Peyer's patch (tissue), 4 donors: ENCODE measurements around the gene ZNF189. TPM values are rescaled to one million over a fixed set of nuclear protein-coding genes. Genes with fewer than 3 reads are reported as not detected.

ENCODE experiments used
- DNase-seq, 3 donors: peaks; one replicate each; pipeline ENCODE4 v3.0.0-alpha.2; 2017 to 2019
- H3K27ac ChIP-seq, 4 donors: fragments of 200-600 bp; sonication (generic); one replicate each; pipeline ENCODE4 v1.5.1; 2016 to 2019
- H3K27me3 ChIP-seq, 2 donors: fragments of 200-600 bp; sonication (generic); one replicate each; pipeline ENCODE4 v1.5.1; 2019
- H3K36me3 ChIP-seq, 3 donors: fragments of 200-600 bp; sonication (generic); one replicate each; pipeline ENCODE4 v1.5.1; 2016 to 2019
- H3K4me1 ChIP-seq, 4 donors: fragments of 200-600 bp; sonication (generic); one replicate each; pipeline ENCODE4 v1.5.1; 2016 to 2019
- H3K4me3 ChIP-seq, 4 donors: fragments of 200-600 bp; sonication (generic); 1 replicate in 3 of 4; 2 replicates in 1 of 4; pipeline ENCODE4 v1.5.1; 2016 to 2019; ENCODE audit warnings: mild to moderate bottlenecking in 1 of 4
- H3K9me3 ChIP-seq, 4 donors: fragments of 200-600 bp; sonication (generic); one replicate each; pipeline ENCODE4 v1.5.1; 2016 to 2019; ENCODE audit warnings: mild to moderate bottlenecking in 1 of 4
- POLR2A ChIP-seq, 2 donors: fragments of 450-650 bp; IDR thresholded peaks; one replicate each; pipeline ENCODE4 v1.5.1; 2017; ENCODE audit warnings: antibody characterized with exemption in 2 of 2, mild to moderate bottlenecking in 2 of 2, moderate library complexity in 2 of 2
- total RNA-seq, 4 donors: library from RNA; depleted of rRNA; stranded (reverse); fragments of >200 nt; gene quantifications; one replicate each; pipeline ENCODE4 v1.1.0, GENCODE V29; 2016
- TF ChIP-seq, protein P1 (sequence below), 6 experiments: fragments of 450-650 bp in 4 of 6; fragments of 200-600 bp in 2 of 6; sonication (generic) in 1 of 6; IDR thresholded peaks; one replicate each; pipeline ENCODE4 v1.5.1; 2017 to 2019; ENCODE audit warnings: antibody characterized with exemption in 6 of 6, mild to moderate bottlenecking in 3 of 6, moderate library complexity in 1 of 6

ZNF189 gene
- total RNA-seq: 10 to 100 TPM; 22.8 to 33.0 (median 25.7) TPM

- Histone ChIP-seq H3K27me3 (no peaks in the 10 kb centered on the region), H3K4me3 (peak within 1 kb of the TSS; percentile 58 to 91 (median 76)), H3K27ac (peak within 1 kb of the TSS; percentile 86 to 92 (median 88)), H3K36me3 (peaks cover 0 to 33% (median 0%) of the 10 kb centered on the region in 3 donors), H3K9me3 (peaks cover 0 to 5% (median 0%) of the 10 kb centered on the region in 4 donors), H3K4me1 (peaks cover 0 to 37% (median 9%) of the 10 kb centered on the region in 4 donors)
- TF ChIP-seq POLR2A (IDR thresholded peaks at IDR 0.05): peak in 1 of 2 donors; percentile 89
- TF ChIP-seq, protein P1, sequence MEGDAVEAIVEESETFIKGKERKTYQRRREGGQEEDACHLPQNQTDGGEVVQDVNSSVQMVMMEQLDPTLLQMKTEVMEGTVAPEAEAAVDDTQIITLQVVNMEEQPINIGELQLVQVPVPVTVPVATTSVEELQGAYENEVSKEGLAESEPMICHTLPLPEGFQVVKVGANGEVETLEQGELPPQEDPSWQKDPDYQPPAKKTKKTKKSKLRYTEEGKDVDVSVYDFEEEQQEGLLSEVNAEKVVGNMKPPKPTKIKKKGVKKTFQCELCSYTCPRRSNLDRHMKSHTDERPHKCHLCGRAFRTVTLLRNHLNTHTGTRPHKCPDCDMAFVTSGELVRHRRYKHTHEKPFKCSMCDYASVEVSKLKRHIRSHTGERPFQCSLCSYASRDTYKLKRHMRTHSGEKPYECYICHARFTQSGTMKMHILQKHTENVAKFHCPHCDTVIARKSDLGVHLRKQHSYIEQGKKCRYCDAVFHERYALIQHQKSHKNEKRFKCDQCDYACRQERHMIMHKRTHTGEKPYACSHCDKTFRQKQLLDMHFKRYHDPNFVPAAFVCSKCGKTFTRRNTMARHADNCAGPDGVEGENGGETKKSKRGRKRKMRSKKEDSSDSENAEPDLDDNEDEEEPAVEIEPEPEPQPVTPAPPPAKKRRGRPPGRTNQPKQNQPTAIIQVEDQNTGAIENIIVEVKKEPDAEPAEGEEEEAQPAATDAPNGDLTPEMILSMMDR (IDR thresholded peaks at IDR 0.05): no peak
- peak; percentile 97 to 99 (median 99) for DNase-seq
Measured at GRCh38 chr9:101398068-101398929, at the start of gene ZNF189, which contains the start of gene MRPL50. Gene ZNF189, plus strand, starts transcription at chr9:101398851. Its CDS starts 306 bp downstream, at chr9:101399157. Gene MRPL50, minus strand, starts transcription at chr9:101398618. Its CDS starts 26 bp downstream, at chr9:101398592.

DNA sequence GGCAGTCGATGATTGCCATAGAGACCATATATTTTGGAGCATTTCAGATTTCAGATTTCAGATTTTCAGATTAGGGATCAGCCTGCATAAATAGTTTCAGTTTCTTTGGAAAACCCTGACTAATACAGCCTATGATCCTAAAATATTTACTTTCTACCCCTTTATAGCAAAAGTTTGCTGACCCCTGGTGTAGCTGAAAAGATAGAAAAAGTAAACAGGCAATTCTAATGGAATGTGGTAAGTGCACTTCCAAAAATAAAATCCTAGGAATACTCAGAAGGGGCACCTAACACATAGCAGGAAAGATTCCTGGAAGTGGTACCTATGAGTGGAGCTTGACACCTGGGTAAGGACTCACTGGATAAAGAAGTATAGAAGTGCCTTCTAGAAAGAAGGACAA, 48.4 kb upstream of the ZNF189 start:
- DNase-seq: no peak
- Histone ChIP-seq H3K27me3 (no peaks in the 10 kb centered on the region), H3K4me1 (peaks cover 0 to 21% (median 1%) of the 10 kb centered on the region in 4 donors), H3K27ac (no peak overlapping the region), H3K9me3 (no peaks in the 10 kb centered on the region), H3K4me3 (no peak overlapping the region), H3K36me3 (no peaks in the 10 kb centered on the region)
- no peak for TF ChIP-seq POLR2A (IDR thresholded peaks at IDR 0.05)
- TF ChIP-seq, protein P1 (IDR thresholded peaks at IDR 0.05): no peak

GRCh38 chr9:101352892-101353463, 45.7 kb upstream of the ZNF189 start:
- no peaks in the 10 kb centered on the region for H3K9me3 ChIP-seq
- DNase-seq: no peak
- TF ChIP-seq POLR2A (IDR thresholded peaks at IDR 0.05): no peak
- TF ChIP-seq, protein P1 (IDR thresholded peaks at IDR 0.05): no peak
- H3K27ac ChIP-seq: peak overlapping the region in 2 of 4 donors; percentile 8 to 13
- no peak overlapping the region for H3K4me3 ChIP-seq
- no peaks in the 10 kb centered on the region for H3K27me3 ChIP-seq
- H3K4me1 ChIP-seq: peaks cover 0 to 27% (median 1%) of the 10 kb centered on the region in 4 donors
- H3K36me3 ChIP-seq: no peaks in the 10 kb centered on the region

DNA sequence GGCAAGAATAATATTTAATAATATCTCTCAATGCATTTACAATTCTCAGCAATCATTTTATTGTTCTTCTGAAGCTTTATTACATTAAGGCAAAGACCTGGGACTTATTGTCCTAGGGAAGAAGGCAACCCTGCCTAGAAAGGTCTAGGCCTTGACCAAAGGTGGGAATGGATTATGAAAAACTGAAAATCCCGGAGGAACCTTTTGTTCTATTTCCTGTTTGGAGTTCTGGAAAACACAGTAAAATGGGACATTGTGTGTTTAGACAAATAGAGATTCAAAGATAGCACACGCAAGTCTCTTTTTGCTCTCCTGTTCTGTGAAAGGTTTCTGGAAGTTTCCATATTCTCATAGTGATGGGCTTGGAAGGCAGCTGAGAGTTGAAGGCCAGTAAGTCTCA, 45.0 kb upstream of the ZNF189 start:
- TF ChIP-seq, protein P1 (IDR thresholded peaks at IDR 0.05): no peak
- TF ChIP-seq POLR2A (IDR thresholded peaks at IDR 0.05): no peak
- DNase-seq: no peak
- H3K36me3 ChIP-seq: no peaks in the 10 kb centered on the region
- peak overlapping the region in 2 of 4 donors; percentile 57 to 84 for H3K27ac ChIP-seq
- peaks cover 0 to 27% (median 1%) of the 10 kb centered on the region in 4 donors for H3K4me1 ChIP-seq
- no peak overlapping the region for H3K4me3 ChIP-seq
- H3K9me3 ChIP-seq: no peaks in the 10 kb centered on the region
- H3K27me3 ChIP-seq: no peaks in the 10 kb centered on the region

GRCh38 chr9:101354143-101354764, 44.4 kb upstream of the ZNF189 start:
- TF ChIP-seq POLR2A (IDR thresholded peaks at IDR 0.05): no peak
- TF ChIP-seq, protein P1 (IDR thresholded peaks at IDR 0.05): no peak
- peaks cover 0 to 27% (median 1%) of the 10 kb centered on the region in 4 donors for H3K4me1 ChIP-seq
- no peaks in the 10 kb centered on the region for H3K36me3 ChIP-seq
- H3K27me3 ChIP-seq: no peaks in the 10 kb centered on the region
- H3K4me3 ChIP-seq: no peak overlapping the region
- no peak for DNase-seq
- H3K9me3 ChIP-seq: no peaks in the 10 kb centered on the region
- H3K27ac ChIP-seq: peak overlapping the region in 3 of 4 donors; percentile 55 to 84 (median 78)
